GM20431 (cell line): ENCODE results near the gene HDGF.

Source experiments
- in situ Hi-C: fragments of 300-500 bp; cut with MseI, MboI; formaldehyde crosslinking; loops from one replicate; pipeline ENCODE4 v1.15.0; 2020; ENCODE audit warnings: low sequenced_read_pairs; ENCODE audit not compliant: unreplicated experiment

HDGF gene

GRCh38 chr1:156748670-156749418 is 2.6 kb downstream of the HDGF start:
- in situ Hi-C loops: no loop called here

DNA sequence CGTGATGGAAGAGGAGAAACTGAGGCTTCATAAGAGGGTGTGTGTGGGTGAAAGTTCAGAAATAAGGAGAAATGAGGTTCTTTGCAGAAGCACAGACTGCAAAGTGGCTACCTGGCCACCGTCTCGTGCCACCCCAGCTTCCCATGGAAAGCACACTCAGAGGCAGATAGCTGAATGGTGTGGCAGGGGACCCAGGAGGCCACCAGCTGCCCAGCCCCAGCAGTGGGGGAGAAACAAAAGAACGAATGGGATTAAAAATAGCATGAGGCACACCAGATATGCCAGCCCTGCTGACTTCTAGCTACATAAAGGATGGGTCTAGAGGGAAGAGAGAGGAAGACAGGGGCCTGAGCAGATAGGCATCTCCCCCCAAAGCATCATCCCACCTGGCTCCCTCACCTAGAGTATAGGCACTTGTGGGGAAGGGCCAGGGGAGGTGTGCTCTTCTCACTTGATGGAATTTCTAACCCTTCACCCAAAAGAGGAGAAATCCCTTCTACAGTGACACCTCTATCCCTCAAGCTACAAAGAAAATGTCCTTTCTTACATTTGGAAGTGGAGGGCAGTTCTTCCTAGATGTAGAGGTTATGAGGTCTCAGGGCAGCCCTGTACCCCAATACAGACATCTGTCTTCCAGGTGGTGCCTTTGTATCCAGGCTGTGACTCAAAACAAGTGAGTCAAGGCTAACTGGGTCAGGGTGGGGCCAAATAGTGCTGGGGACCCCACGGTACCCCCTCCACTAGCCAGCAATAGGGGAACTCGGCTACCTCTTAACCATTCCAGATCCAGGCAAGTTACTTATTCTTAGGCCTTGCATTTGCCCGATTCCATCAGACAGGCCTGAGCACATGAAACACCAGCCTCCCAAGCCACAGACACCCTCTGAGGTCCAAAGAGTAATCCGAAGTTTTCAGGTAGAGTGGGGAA is 3.5 kb downstream of the HDGF start:
- in situ Hi-C loops: no loop called here

GRCh38 chr1:156746728-156747631 is 4.5 kb downstream of the HDGF start:
- in situ Hi-C loops: no loop called here

- in situ Hi-C loops: no loop called here
Measured at GRCh38 chr1:156746406-156746727, 5.1 kb downstream of the HDGF start.

- in situ Hi-C loops: no loop called here
Measured at GRCh38 chr1:156745881-156746280, 5.6 kb downstream of the HDGF start.

- in situ Hi-C loops: no loop called here
Measured at GRCh38 chr1:156744786-156745419, 6.6 kb downstream of the HDGF start.

DNA sequence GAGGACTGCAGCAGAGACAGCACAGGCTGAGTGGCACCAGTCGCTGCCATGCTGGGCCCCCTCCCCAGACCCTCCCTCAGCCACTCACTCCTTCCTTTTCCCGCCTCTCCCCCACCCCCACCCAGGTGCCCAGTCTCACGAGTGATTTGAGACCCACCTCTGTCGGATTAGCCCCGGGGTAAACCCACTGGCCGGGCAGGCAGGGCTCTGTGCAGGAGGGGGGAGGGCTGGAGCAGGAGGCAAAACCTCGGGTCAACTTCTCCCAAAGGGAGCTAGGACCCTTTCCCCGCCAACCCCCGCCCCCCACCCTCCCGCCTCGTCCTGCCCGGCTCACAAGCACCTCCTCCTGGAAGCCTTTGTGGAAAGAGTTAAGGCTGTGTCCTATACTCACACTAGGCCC is 7.1 kb downstream of the HDGF start:
- in situ Hi-C loops: no loop called here

DNA sequence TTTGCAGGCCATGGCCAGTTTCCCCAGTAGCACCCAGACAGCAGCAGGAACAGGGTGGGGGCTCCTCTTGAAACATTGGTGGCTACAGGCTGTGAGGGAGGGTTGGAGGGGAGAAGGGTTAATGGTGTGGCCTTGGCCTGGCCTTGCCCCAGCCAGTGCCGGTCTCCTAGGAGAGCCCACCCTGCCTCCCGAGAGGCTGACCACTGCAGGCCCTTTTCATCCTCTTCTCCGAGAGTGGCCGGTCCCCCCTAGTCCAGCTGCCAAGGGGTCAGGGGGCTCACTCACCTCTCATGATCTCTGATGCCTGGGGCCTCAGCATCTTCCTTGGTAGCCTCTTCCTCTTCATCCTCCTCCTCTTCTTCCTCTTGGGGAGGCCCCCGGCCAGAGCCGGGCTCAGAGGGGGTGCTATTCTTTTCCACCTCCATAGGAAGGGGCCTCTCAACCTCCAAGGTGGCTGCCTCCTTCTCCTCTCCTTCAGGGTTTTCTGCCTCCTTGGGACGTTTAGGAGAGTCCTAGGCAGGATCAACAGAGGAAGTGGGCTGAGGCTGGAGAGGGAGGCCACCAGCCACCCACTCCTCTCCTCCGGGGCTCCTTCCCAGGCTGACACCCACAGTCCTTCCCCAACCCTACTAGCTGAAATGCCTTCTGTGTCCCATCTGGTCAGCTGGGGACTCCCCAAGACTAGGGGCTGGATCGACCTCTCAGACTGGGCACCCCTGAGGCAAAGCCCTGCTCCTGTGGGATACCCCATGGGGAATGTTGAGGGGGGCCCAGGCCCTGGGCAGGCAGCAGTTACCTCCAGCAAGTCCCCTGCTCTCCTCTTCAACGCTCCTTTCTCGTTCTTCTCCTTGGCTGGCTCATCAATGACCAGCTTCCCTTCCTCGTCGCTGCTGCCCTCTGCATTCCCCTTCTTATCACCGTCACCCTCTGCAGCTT is 7.8 kb downstream of the HDGF start:
- in situ Hi-C loops: no loop called here

DNA sequence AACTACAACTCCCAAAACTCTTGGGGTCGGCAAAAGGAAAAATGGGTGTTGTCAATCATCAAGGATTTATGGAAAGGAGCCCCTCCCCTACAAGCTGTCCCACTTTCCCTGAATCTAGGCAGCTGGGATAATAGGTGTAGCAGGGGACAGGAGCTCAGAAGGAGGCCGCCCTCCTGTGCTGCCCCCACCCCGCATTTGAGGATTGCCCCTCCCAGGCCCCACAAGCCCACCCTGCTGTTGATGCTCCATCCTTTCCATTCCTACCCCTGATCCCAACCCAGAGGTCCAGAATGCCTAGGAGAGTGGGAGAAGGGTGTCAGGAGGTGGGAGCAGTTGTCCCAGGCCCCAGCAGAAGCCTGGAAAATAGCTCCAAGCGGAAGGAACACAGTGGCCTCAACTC is 8.7 kb downstream of the HDGF start:
- in situ Hi-C loops: no loop called here

- in situ Hi-C loops: no loop called here
Measured at GRCh38 chr1:156742017-156742416, 9.5 kb downstream of the HDGF start.

- in situ Hi-C loops: no loop called here
Measured at GRCh38 chr1:156741481-156741983, 9.9 kb downstream of the HDGF start.

DNA sequence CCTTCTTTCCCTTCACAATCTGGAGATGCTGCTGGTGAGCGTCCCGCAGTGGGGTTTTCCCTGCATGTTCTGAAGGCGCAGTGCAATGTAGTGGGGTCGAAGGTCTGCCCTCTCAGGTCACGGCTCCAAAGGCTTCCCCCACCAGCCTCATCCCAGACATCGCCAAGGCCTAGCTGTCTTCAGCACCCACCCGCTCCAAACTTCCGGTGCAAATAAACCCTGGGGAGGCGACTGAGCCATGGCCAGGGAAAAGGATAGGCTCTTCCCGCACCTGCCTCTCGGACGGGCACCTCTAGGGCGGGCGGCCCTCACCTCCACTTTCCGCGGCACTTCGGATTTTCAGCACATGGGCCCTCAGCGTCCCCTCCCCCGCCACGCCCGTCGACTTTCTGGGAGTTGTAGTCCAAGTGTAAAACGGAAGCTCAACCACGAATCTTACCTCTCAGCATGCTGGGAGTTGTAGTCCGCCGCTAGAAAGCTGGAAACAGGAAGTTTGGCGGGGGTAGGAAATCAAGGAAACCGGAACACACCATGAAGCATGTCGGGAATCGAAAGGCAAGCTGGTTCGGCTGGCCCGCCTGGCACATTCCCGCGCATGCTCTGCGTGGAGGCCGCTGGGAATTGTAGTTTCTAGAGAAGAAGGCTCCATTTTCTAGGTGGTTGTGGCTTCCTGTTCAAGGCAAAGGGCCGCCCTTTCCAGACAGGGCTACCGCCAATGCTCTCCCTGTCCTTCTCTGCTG is 10.6 kb downstream of the HDGF start, which contains the start of gene MRPL24:
Gene MRPL24 (minus strand): TSS at position 348 of the 740 bp plus-strand sequence. CDS start 2,384 bp downstream, outside the sequence.
- in situ Hi-C loops: no loop called here

DNA sequence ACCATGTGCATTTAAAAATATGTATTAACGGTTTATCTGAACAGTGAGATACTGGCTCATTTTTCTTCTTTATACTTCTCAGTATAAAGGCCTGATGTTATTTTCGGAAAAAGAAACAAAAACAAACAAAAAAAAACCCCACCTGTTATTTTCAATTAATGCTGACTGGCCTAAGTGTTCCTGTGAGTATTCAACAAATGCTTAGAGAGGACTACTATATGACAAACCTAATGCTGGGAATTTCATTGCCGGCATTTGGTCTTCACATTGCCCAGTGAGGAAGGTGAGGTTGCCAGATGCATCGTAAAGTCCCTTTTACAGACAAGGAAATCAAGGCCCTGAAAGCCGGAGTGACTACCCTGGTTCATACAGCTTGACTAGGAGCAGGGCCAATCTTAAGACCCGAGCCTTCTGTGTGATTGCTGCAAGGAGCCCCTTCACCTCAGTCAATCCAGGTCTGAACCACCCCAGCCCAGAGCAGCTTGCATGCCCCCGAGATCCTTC is 11.2 kb downstream of the HDGF start:
- in situ Hi-C loops: no loop called here

- in situ Hi-C loops: no loop called here
Measured at GRCh38 chr1:156738916-156739315, 12.6 kb downstream of the HDGF start.

DNA sequence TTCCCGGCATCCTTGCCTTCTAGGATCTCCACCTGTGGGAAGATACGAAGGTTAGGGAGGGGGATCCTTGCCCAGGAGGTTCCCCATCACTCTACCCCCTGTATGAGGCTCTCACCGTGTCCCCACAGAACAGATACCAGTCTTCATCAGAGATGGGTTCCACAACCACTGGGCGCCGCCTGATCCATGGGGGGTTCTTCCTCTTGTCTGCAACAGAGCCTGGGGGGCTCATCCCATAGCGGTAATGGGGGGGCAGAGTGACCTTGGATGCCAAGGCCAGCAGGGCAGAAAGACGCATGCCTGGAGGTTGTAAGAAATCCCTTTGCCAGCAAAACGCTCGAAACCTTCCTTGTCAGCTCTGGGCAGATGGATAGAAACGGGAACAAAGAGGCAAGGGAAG is 13.1 kb downstream of the HDGF start:
- in situ Hi-C loops: no loop called here

- in situ Hi-C loops: no loop called here
Measured at GRCh38 chr1:156733989-156734584, 17.4 kb downstream of the HDGF start.
